Inflammatory macrophage treated with lipopolysaccharide for 4 hours (primary cell): ENCODE results near the gene HSPB2.
"Not testable (repeated sequence)": the region's sequence is repeated elsewhere in the genome, so short reads cannot be mapped to it uniquely, and the experiment has no call there.

ENCODE experiments used
- DNase-seq: peaks from one replicate; pipeline ENCODE4 v3.0.0-alpha.2; 2020

Gene HSPB2

GRCh38 chr11:111916768-111917167, 4.2 kb downstream of the HSPB2 start:
- DNase-seq = no peak

- no peak for DNase-seq
Measured at GRCh38 chr11:111917312-111917711, 4.8 kb downstream of the HSPB2 start.

- no peak for DNase-seq
Measured at GRCh38 chr11:111917788-111918187, 5.3 kb downstream of the HSPB2 start.

- peak; percentile 4 for DNase-seq
Measured at GRCh38 chr11:111918390-111919256, 6.1 kb downstream of the HSPB2 start, which contains the start of gene C11orf52. Gene C11orf52, plus strand, starts transcription at chr11:111918913. Its CDS starts 60 bp downstream, at chr11:111918973.

GRCh38 chr11:111920908-111921307, 8.4 kb downstream of the HSPB2 start:
- no peak for DNase-seq

- no peak for DNase-seq
Measured at GRCh38 chr11:111921541-111922230, 9.2 kb downstream of the HSPB2 start.

GRCh38 chr11:111922803-111923202, 10.3 kb downstream of the HSPB2 start:
- DNase-seq = no peak

GRCh38 chr11:111923351-111923788, 10.8 kb downstream of the HSPB2 start:
- no peak for DNase-seq

GRCh38 chr11:111923951-111924350, 11.4 kb downstream of the HSPB2 start:
- DNase-seq = no peak

GRCh38 chr11:111925953-111926352, 13.4 kb downstream of the HSPB2 start:
- DNase-seq = no peak

GRCh38 chr11:111926505-111927391, 14.2 kb downstream of the HSPB2 start:
- DNase-seq = peak; percentile 96

GRCh38 chr11:111930472-111930871, 17.9 kb downstream of the HSPB2 start:
- no peak for DNase-seq

GRCh38 chr11:111932611-111932950, 20.0 kb downstream of the HSPB2 start:
- DNase-seq = peak; percentile 92

- DNase-seq = not testable (repeated sequence)
Measured at GRCh38 chr11:111933176-111933575, 20.6 kb downstream of the HSPB2 start.

GRCh38 chr11:111933872-111934271, 21.3 kb downstream of the HSPB2 start:
- DNase-seq = peak; percentile 92

- DNase-seq = no peak
Measured at GRCh38 chr11:111934306-111934705, 21.8 kb downstream of the HSPB2 start.

- peak; percentile 99 for DNase-seq
Measured at GRCh38 chr11:111935317-111936039, 22.9 kb downstream of the HSPB2 start.

GRCh38 chr11:111936040-111936540, 23.6 kb downstream of the HSPB2 start:
- peak; percentile 56 for DNase-seq

GRCh38 chr11:111937461-111937769, 24.9 kb downstream of the HSPB2 start:
- no peak for DNase-seq

GRCh38 chr11:111937844-111938243, 25.3 kb downstream of the HSPB2 start:
- peak; percentile 6 for DNase-seq

- peak; percentile 93 for DNase-seq
Measured at GRCh38 chr11:111938687-111939160, 26.2 kb downstream of the HSPB2 start.
